A549 (cell line): ENCODE data around the gene HS3ST4. TPM values are rescaled to one million over a fixed set of nuclear protein-coding genes. Genes with fewer than 3 reads are reported as not detected.

Source experiments
- ATAC-seq, 2 experiments: fragments of 200-7000 bp in 1 of 2; fragments of >200 bp in 1 of 2; cut with Nextera tagmentation in 1 of 2; cut with Tn5 transposase in 1 of 2; 3 replicates each; pipeline versions ENCODE4 v1.8.0 to v1.9.1; 2018 to 2020; ENCODE audit warnings: mild to moderate bottlenecking in 1 of 2, moderate library complexity in 1 of 2
- CTCF ChIA-PET: fragments of 300-600 bp; sonication (Branson Sonifier 250); formaldehyde crosslinking; extraction: SDS; loops from one replicate; lab custom pipeline; 2021; ENCODE audit warnings: antibody characterized with exemption, inconsistent platforms; lab: Yijun Ruan, JAX
- POLR2A ChIA-PET: fragments of 350-600 bp; formaldehyde crosslinking; extraction: SDS; loops from one replicate; lab custom pipeline; 2021; ENCODE audit warnings: antibody characterized with exemption, inconsistent platforms; lab: Yijun Ruan, JAX
- DNase-seq, 2 experiments: peaks; one replicate each; pipeline versions ENCODE4 v3.0.0 to v3.0.0-alpha.2; 2011 to 2016; ENCODE audit warnings: low read depth in 1 of 2, low spot score in 1 of 2
- FAIRE-seq: peaks from 2 replicates; lab custom pipeline; 2011; peaks lifted over from hg19 to GRCh38; lab: Jason Lieb, UNC
- H3K27ac ChIP-seq, 2 experiments: fragments of >200 bp; sonication (Bioruptor Twin); formaldehyde crosslinking; 3 replicates each; pipeline ENCODE4 v1.5.1; 2016 to 2017
- H3K4me1 ChIP-seq: fragments of >200 bp; sonication (Bioruptor Twin); formaldehyde crosslinking; 3 replicates; pipeline ENCODE4 v1.6.1; 2016
- H3K4me2 ChIP-seq: fragments of >200 bp; sonication (Bioruptor Twin); formaldehyde crosslinking; 3 replicates; pipeline ENCODE4 v1.6.1; 2016
- H3K4me3 ChIP-seq: fragments of >200 bp; sonication (Bioruptor Twin); formaldehyde crosslinking; 3 replicates; pipeline ENCODE4 v1.5.1; 2016
- H3K9me3 ChIP-seq: fragments of >200 bp; sonication (Bioruptor Twin); formaldehyde crosslinking; 3 replicates; pipeline ENCODE4 v1.6.1; 2016
- BHLHE40 ChIP-seq: IDR thresholded peaks from 2 replicates; pipeline ENCODE4 v1.6.1; 2012; ENCODE audit warnings: low read depth, low read length, inconsistent platforms
- CEBPB ChIP-seq, 2 experiments: fragments of >200 bp in 1 of 2; sonication (Bioruptor Twin) in 1 of 2; formaldehyde crosslinking in 1 of 2; IDR thresholded peaks; 2 replicates each; pipeline ENCODE4 v1.6.1; 2012 to 2016
- CHD2 ChIP-seq: fragments of 150-350 bp; IDR thresholded peaks from 2 replicates; pipeline ENCODE4 v1.6.1; 2014; ENCODE audit warnings: low read length; ENCODE audit not compliant: partially characterized antibody
- EHF ChIP-seq: fragments of 250-450 bp; sonication (Bioruptor Pico); IDR thresholded peaks from 2 replicates; pipeline ENCODE4 v1.5.0; 2020; ENCODE audit warnings: mild to moderate bottlenecking
- ESRRA ChIP-seq: fragments of 150-350 bp; IDR thresholded peaks from 2 replicates; pipeline ENCODE4 v1.6.1; 2014; ENCODE audit warnings: mild to moderate bottlenecking, low read length, borderline replicate concordance
- FOSL2 ChIP-seq, 2 experiments: fragments of 450-650 bp in 1 of 2; fragments of >200 bp in 1 of 2; sonication (Bioruptor Twin) in 1 of 2; formaldehyde crosslinking; IDR thresholded peaks; 2 replicates each; pipeline versions ENCODE4 v1.5.0 to v1.6.1; 2016 to 2020; ENCODE audit warnings: mild to moderate bottlenecking in 1 of 2, moderate library complexity in 1 of 2
- GATA3 ChIP-seq: IDR thresholded peaks from 2 replicates; pipeline ENCODE4 v1.6.1; 2012; ENCODE audit warnings: borderline replicate concordance
- HES2 ChIP-seq: fragments of >200 bp; sonication (Bioruptor Twin); formaldehyde crosslinking; IDR thresholded peaks from 2 replicates; pipeline ENCODE4 v1.6.1; 2016
- HOXB13 ChIP-seq: fragments of 250-450 bp; sonication (Bioruptor Pico); IDR thresholded peaks from 2 replicates; pipeline ENCODE4 v1.5.0; 2020; ENCODE audit warnings: low read depth, mild to moderate bottlenecking, moderate library complexity
- JUN ChIP-seq, 2 experiments: fragments of >200 bp; sonication (Bioruptor Twin); formaldehyde crosslinking; IDR thresholded peaks; 2 replicates in 1 of 2; 3 replicates in 1 of 2; pipeline ENCODE4 v1.6.1; 2016 to 2017
- JUNB ChIP-seq: fragments of >200 bp; sonication (Bioruptor Twin); formaldehyde crosslinking; IDR thresholded peaks from 2 replicates; pipeline ENCODE4 v1.6.1; 2016
- NFE2L2 ChIP-seq: fragments of 150-350 bp; conservative IDR thresholded peaks from 2 replicates; pipeline ENCODE4 v1.6.1; 2014; ENCODE audit warnings: low read length
- PHF8 ChIP-seq: fragments of 200-600 bp; sonication (generic); IDR thresholded peaks from 2 replicates; pipeline ENCODE4 v1.6.1; 2016; ENCODE audit warnings: low read depth, mild to moderate bottlenecking, antibody characterized with exemption, moderate library complexity, borderline replicate concordance
- POLR2A ChIP-seq: IDR thresholded peaks from 2 replicates; pipeline ENCODE4 v1.6.1; 2012; ENCODE audit warnings: mild to moderate bottlenecking, low read length
- SMC3 ChIP-seq: fragments of >200 bp; sonication (Bioruptor Twin); formaldehyde crosslinking; IDR thresholded peaks from 3 replicates; pipeline ENCODE4 v1.6.1; 2018; ENCODE audit warnings: inconsistent platforms
- TFCP2L1 ChIP-seq: fragments of 250-450 bp; sonication (Bioruptor Pico); IDR thresholded peaks from 2 replicates; pipeline ENCODE4 v1.5.0; 2021; ENCODE audit warnings: mild to moderate bottlenecking
- ZFP36 ChIP-seq: fragments of 450-650 bp; IDR thresholded peaks from 2 replicates; pipeline ENCODE4 v1.6.1; 2014; ENCODE audit warnings: borderline replicate concordance; ENCODE audit not compliant: partially characterized antibody
- WGBS: methylation state at CpG from one replicate; pipeline ENCODE4 v1.1.6; 2017; ENCODE audit errors: missing lambda C conversion rate; 5-methylcytosine and 5-hydroxymethylcytosine counted together
- polyA plus RNA-seq, 4 experiments: library from polyadenylated mRNA; depleted of rRNA in 3 of 4; stranded (reverse); fragments of >200 nt; fragmentation: RNase III in 1 of 4; extraction: RNeasy Plus Mini Kit Qiagen cat#74134 plus additional on column Dnase treatment in 1 of 4; gene quantifications; 2 replicates in 3 of 4; 3 replicates in 1 of 4; pipeline ENCODE4 v1.2.3, GENCODE V29; 2011 to 2017
- TF ChIP-seq, protein P1 (sequence below): IDR thresholded peaks from 2 replicates; pipeline ENCODE4 v1.6.1; 2012
- TF ChIP-seq, protein P2 (sequence below): fragments of >200 bp; sonication (Bioruptor Twin); formaldehyde crosslinking; IDR thresholded peaks from 3 replicates; pipeline ENCODE4 v1.5.1; 2016
- TF ChIP-seq, protein P3 (sequence below): fragments of 450-650 bp; IDR thresholded peaks from 2 replicates; pipeline ENCODE4 v1.6.1; 2014; ENCODE audit warnings: antibody characterized with exemption

HS3ST4 gene
- polyA plus RNA-seq, 2 of the 4 experiments (the other 2 are of a cell fraction) = not detected

- TF ChIP-seq HOXB13 (CRISPR knock-in tag) (no peak), CEBPB (IDR thresholded peaks at IDR 0.05) (no peak), JUNB (no peak), CHD2 (no peak), TFCP2L1 (CRISPR knock-in tag) (no peak), HES2 (no peak), JUN (IDR thresholded peaks at IDR 0.05) (no peak), EHF (CRISPR knock-in tag) (no peak), FOSL2 (IDR thresholded peaks at IDR 0.05) (no peak), FOSL2 (CRISPR knock-in tag; IDR thresholded peaks at IDR 0.05) (no peak), ZFP36 (no peak), PHF8 (no peak), POLR2A (no peak), NFE2L2 (no peak), BHLHE40 (no peak), SMC3 (no peak), ESRRA (no peak)
- TF ChIP-seq, protein P1, sequence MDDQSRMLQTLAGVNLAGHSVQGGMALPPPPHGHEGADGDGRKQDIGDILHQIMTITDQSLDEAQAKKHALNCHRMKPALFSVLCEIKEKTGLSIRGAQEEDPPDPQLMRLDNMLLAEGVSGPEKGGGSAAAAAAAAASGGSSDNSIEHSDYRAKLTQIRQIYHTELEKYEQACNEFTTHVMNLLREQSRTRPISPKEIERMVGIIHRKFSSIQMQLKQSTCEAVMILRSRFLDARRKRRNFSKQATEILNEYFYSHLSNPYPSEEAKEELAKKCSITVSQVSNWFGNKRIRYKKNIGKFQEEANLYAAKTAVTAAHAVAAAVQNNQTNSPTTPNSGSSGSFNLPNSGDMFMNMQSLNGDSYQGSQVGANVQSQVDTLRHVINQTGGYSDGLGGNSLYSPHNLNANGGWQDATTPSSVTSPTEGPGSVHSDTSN = no peak
- TF ChIP-seq, protein P2, sequence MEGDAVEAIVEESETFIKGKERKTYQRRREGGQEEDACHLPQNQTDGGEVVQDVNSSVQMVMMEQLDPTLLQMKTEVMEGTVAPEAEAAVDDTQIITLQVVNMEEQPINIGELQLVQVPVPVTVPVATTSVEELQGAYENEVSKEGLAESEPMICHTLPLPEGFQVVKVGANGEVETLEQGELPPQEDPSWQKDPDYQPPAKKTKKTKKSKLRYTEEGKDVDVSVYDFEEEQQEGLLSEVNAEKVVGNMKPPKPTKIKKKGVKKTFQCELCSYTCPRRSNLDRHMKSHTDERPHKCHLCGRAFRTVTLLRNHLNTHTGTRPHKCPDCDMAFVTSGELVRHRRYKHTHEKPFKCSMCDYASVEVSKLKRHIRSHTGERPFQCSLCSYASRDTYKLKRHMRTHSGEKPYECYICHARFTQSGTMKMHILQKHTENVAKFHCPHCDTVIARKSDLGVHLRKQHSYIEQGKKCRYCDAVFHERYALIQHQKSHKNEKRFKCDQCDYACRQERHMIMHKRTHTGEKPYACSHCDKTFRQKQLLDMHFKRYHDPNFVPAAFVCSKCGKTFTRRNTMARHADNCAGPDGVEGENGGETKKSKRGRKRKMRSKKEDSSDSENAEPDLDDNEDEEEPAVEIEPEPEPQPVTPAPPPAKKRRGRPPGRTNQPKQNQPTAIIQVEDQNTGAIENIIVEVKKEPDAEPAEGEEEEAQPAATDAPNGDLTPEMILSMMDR = no peak
- TF ChIP-seq, protein P3, sequence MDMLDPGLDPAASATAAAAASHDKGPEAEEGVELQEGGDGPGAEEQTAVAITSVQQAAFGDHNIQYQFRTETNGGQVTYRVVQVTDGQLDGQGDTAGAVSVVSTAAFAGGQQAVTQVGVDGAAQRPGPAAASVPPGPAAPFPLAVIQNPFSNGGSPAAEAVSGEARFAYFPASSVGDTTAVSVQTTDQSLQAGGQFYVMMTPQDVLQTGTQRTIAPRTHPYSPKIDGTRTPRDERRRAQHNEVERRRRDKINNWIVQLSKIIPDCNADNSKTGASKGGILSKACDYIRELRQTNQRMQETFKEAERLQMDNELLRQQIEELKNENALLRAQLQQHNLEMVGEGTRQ = no peak
- 8% methylated on average over 1 of the region's 1 CpG for WGBS
- Histone ChIP-seq H3K9me3 (no peaks in the 10 kb centered on the region), H3K4me3 (no peak overlapping the region), H3K27ac (no peak overlapping the region), H3K4me1 (no peaks in the 10 kb centered on the region), H3K4me2 (no peak overlapping the region)
- ChIA-PET POLR2A (no interaction called here), CTCF (no interaction called here)
- ATAC-seq (no peak), DNase-seq (no peak), FAIRE-seq (no peak)
Observed at GRCh38 chr16:25834101-25834500, 142.3 kb downstream of the HS3ST4 start.

DNA sequence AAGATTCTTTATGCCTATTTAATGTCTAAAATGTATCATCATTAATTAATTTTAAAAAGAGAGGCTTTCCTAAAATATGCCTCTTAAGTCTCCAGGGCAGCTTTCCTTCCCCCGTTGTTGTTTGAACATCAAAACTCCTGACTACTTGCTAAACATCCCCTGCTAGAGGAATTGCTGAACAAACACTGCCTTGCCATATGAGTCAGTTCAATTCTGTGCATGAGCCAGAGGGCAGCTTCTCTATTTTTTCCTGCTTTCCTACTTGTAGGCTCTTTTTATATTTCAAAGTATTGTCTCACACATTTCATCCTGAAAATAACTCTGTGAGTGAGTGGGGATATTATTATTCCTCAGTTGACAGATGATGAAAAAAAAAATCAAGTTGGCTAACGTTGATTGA, 143.4 kb downstream of the HS3ST4 start:
- no peaks in the 10 kb centered on the region for H3K4me1 ChIP-seq
- no peak overlapping the region for H3K27ac ChIP-seq
- WGBS = 3% methylated on average over 2 of the region's 2 CpGs
- no peak overlapping the region for H3K4me3 ChIP-seq
- DNase-seq (no peak), FAIRE-seq (no peak), ATAC-seq (no peak)
- H3K4me2 ChIP-seq = no peak overlapping the region
- H3K9me3 ChIP-seq = no peaks in the 10 kb centered on the region
- POLR2A ChIA-PET = no interaction called here
- CTCF ChIA-PET = interaction anchor here (1.1 kb wide), 1 partner anchor 1275 kb away, joined by 3 read pairs; no protein-coding TSS in a partner anchor
- TF ChIP-seq, protein P2 = no peak
- no peak for TF ChIP-seq GATA3
